ENCODE data around the gene STK32C. TPM values are rescaled to one million over a fixed set of nuclear protein-coding genes. Genes with fewer than 3 reads are reported as not detected.
"Not testable (repeated sequence)": the region's sequence is repeated elsewhere in the genome, so short reads cannot be mapped to it uniquely, and the experiment has no call there.

The STK32C gene
- total RNA-seq, 1 donor from 2014 or later: 15.7 TPM

GRCh38 chr10:132270721-132271457, 36.9 kb downstream of the STK32C start:
- no peaks in the 10 kb centered on the region for H3K36me3 Mint-ChIP-seq (ENCODE audit: unreplicated experiment)
- no peaks in the 10 kb centered on the region for H3K9me3 Mint-ChIP-seq (ENCODE audit: unreplicated experiment)
- TF ChIP-seq CTCF (IDR thresholded peaks at IDR 0.05): no peak
- H3K4me1 Mint-ChIP-seq (ENCODE audit: unreplicated experiment): peaks cover 8% of the 10 kb centered on the region
- H3K27me3 Mint-ChIP-seq (ENCODE audit: unreplicated experiment): no peaks in the 10 kb centered on the region
- no peak for DNase-seq (ENCODE audit: extremely low spot score, unreplicated experiment)
- H3K27ac Mint-ChIP-seq (ENCODE audit: unreplicated experiment): no peak overlapping the region
- H3K4me3 Mint-ChIP-seq (ENCODE audit: unreplicated experiment): no peak overlapping the region

- no peak for TF ChIP-seq CTCF (IDR thresholded peaks at IDR 0.05)
- no peaks in the 10 kb centered on the region for H3K27me3 Mint-ChIP-seq (ENCODE audit: unreplicated experiment)
- H3K4me3 Mint-ChIP-seq (ENCODE audit: unreplicated experiment): no peak overlapping the region
- no peak for DNase-seq (ENCODE audit: extremely low spot score, unreplicated experiment)
- peaks cover 8% of the 10 kb centered on the region for H3K4me1 Mint-ChIP-seq (ENCODE audit: unreplicated experiment)
- no peaks in the 10 kb centered on the region for H3K36me3 Mint-ChIP-seq (ENCODE audit: unreplicated experiment)
- H3K27ac Mint-ChIP-seq (ENCODE audit: unreplicated experiment): no peak overlapping the region
- H3K9me3 Mint-ChIP-seq (ENCODE audit: unreplicated experiment): no peaks in the 10 kb centered on the region
These were observed 37.5 kb downstream of the STK32C start for GRCh38 chr10:132270256-132270655.

GRCh38 chr10:132269266-132270230, 38.2 kb downstream of the STK32C start:
- Mint-ChIP-seq H3K27me3 (ENCODE audit: unreplicated experiment) (no peaks in the 10 kb centered on the region), H3K4me3 (ENCODE audit: unreplicated experiment) (no peak overlapping the region), H3K27ac (ENCODE audit: unreplicated experiment) (no peak overlapping the region), H3K4me1 (ENCODE audit: unreplicated experiment) (peaks cover 8% of the 10 kb centered on the region), H3K9me3 (ENCODE audit: unreplicated experiment) (no peaks in the 10 kb centered on the region), H3K36me3 (ENCODE audit: unreplicated experiment) (no peaks in the 10 kb centered on the region)
- no peak for DNase-seq (ENCODE audit: extremely low spot score, unreplicated experiment)
- TF ChIP-seq CTCF (IDR thresholded peaks at IDR 0.05): no peak

- not testable (repeated sequence) for H3K27ac Mint-ChIP-seq (ENCODE audit: unreplicated experiment); DNase-seq (ENCODE audit: extremely low spot score, unreplicated experiment); H3K27me3 Mint-ChIP-seq (ENCODE audit: unreplicated experiment); H3K4me1 Mint-ChIP-seq (ENCODE audit: unreplicated experiment); H3K4me3 Mint-ChIP-seq (ENCODE audit: unreplicated experiment); H3K9me3 Mint-ChIP-seq (ENCODE audit: unreplicated experiment); H3K36me3 Mint-ChIP-seq (ENCODE audit: unreplicated experiment)
These were observed 39.8 kb downstream of the STK32C start for GRCh38 chr10:132267916-132268315.

GRCh38 chr10:132266594-132267161, 41.1 kb downstream of the STK32C start:
- DNase-seq (ENCODE audit: extremely low spot score, unreplicated experiment): no peak
- H3K4me3 Mint-ChIP-seq (ENCODE audit: unreplicated experiment): no peak overlapping the region
- no peaks in the 10 kb centered on the region for H3K9me3 Mint-ChIP-seq (ENCODE audit: unreplicated experiment)
- H3K27me3 Mint-ChIP-seq (ENCODE audit: unreplicated experiment): no peaks in the 10 kb centered on the region
- H3K36me3 Mint-ChIP-seq (ENCODE audit: unreplicated experiment): no peaks in the 10 kb centered on the region
- peaks cover 8% of the 10 kb centered on the region for H3K4me1 Mint-ChIP-seq (ENCODE audit: unreplicated experiment)
- H3K27ac Mint-ChIP-seq (ENCODE audit: unreplicated experiment): no peak overlapping the region
- TF ChIP-seq CTCF (IDR thresholded peaks at IDR 0.05): no peak
